Astrocyte of the cerebellum (primary cell): ENCODE data around the gene RMC1.

Experiments used
- DNase-seq: peaks from one replicate; pipeline ENCODE4 v3.0.0-alpha.2; 2011; ENCODE audit warnings: low read depth
- H3K4me3 ChIP-seq: 2 replicates; pipeline ENCODE4 v1.5.1; 2011; ENCODE audit warnings: mild to moderate bottlenecking, low read depth, low read length, moderate library complexity
- CTCF ChIP-seq: IDR thresholded peaks from 2 replicates; pipeline ENCODE4 v1.5.1; 2012; ENCODE audit warnings: low read length, low read depth, moderate library complexity, mild to moderate bottlenecking; ENCODE audit errors: missing control alignments
- in situ Hi-C: cut with HindIII; loops from 2 replicates; pipeline ENCODE4 v1.10.0; 2017; ENCODE audit warnings: low sequenced_read_pairs

Gene RMC1

GRCh38 chr18:23528580-23529472 is 25.5 kb downstream of the RMC1 start:
- in situ Hi-C loops = no loop called here
- TF ChIP-seq CTCF = no peak
- DNase-seq = no peak
- no peak overlapping the region for H3K4me3 ChIP-seq

- no peak for TF ChIP-seq CTCF
- in situ Hi-C loops = loop anchor here (10.0 kb wide), 1 partner anchor 65 kb away; no protein-coding TSS in a partner anchor
- no peak overlapping the region for H3K4me3 ChIP-seq
- no peak for DNase-seq
Observed at GRCh38 chr18:23529604-23530003, 26.3 kb downstream of the RMC1 start.

GRCh38 chr18:23530195-23530594 is 26.9 kb downstream of the RMC1 start:
- in situ Hi-C loops = loop anchor here (10.0 kb wide), 1 partner anchor 65 kb away; no protein-coding TSS in a partner anchor
- DNase-seq = no peak

GRCh38 chr18:23531912-23532311 is 28.6 kb downstream of the RMC1 start:
- in situ Hi-C loops = loop anchor here (10.0 kb wide), 1 partner anchor 63 kb away; no protein-coding TSS in a partner anchor
- DNase-seq = no peak
- no peak overlapping the region for H3K4me3 ChIP-seq
- TF ChIP-seq CTCF = no peak

More at GRCh38 chr18:23530195-23530594, 26.9 kb downstream of the RMC1 start:
- H3K4me3 ChIP-seq = no peak overlapping the region
- TF ChIP-seq CTCF = no peak

GRCh38 chr18:23532848-23533247 is 29.5 kb downstream of the RMC1 start:
- DNase-seq = no peak
- H3K4me3 ChIP-seq = no peak overlapping the region
- no peak for TF ChIP-seq CTCF
- in situ Hi-C loops = loop anchor here (10.0 kb wide), 1 partner anchor 62 kb away; no protein-coding TSS in a partner anchor

GRCh38 chr18:23534276-23534675 is 31.0 kb downstream of the RMC1 start:
- DNase-seq = no peak
- TF ChIP-seq CTCF = no peak
- H3K4me3 ChIP-seq = no peak overlapping the region
- in situ Hi-C loops = loop anchor here (10.0 kb wide), 1 partner anchor 61 kb away; no protein-coding TSS in a partner anchor
